A549 treated with Hydrocortisone at 1 μM for 4 hours (cell line): Measurements from ENCODE around the gene NHERF2. TPM values are rescaled to one million over a fixed set of nuclear protein-coding genes. Genes with fewer than 3 reads are reported as not detected.

ENCODE experiments used
- total RNA-seq: library from RNA; stranded (reverse); fragments of 200-300 nt; extraction: Qiagen RNA extraction; gene quantifications from 5 replicates; pipeline ENCODE4 v1.2.3, GENCODE V29; 2022

Gene NHERF2
- 49.8 to 63.3 TPM (median 62.7 TPM) in 5 replicates for total RNA-seq

GRCh38 chr16:2026461-2027023 lies at the start of gene NHERF2:
NHERF2 (plus strand) TSS chr16:2026902; CDS start chr16:2027006, 104 bp downstream.

GRCh38 chr16:1981398-1981836 lies 45.3 kb upstream of the NHERF2 start, which contains the start of gene NOXO1:
NOXO1 (minus strand) TSS chr16:1981469; CDS start chr16:1981179, 290 bp downstream.

GRCh38 chr16:1983544-1984346 lies 43.0 kb upstream of the NHERF2 start, which contains the start of gene GFER:
GFER (plus strand) TSS chr16:1984193; CDS start chr16:1984219, 26 bp downstream.

GRCh38 chr16:1989209-1990100 lies 37.2 kb upstream of the NHERF2 start, which contains the start of gene SYNGR3:
SYNGR3 (plus strand) TSS chr16:1989970; CDS start chr16:1990103, 133 bp downstream.

GRCh38 chr16:2009791-2010510 lies 16.8 kb upstream of the NHERF2 start, which contains the start of gene ZNF598:
ZNF598 (minus strand) TSS chr16:2009821.

GRCh38 chr16:2019518-2019920 lies 7.2 kb upstream of the NHERF2 start, which contains the start of gene NPW:
NPW (plus strand) TSS chr16:2019785.

GRCh38 chr16:2047330-2048115 lies 20.8 kb downstream of the NHERF2 start, which contains the start of the genes NTHL1 and TSC2:
NTHL1 (minus strand) TSS chr16:2047834; CDS start chr16:2047823, 11 bp downstream.
TSC2 (plus strand) TSS chr16:2047985; CDS start chr16:2048616, 631 bp downstream.

Other genes with a start within 250 kb of the NHERF2 start
- gene SPSB3, start 244.3 kb upstream of the NHERF2 start, total RNA-seq = 17.7 to 28.2 TPM (median 24.7 TPM) in 5 replicates
- gene NUBP2, start 243.9 kb upstream of the NHERF2 start, total RNA-seq = 57.8 to 83.0 TPM (median 82.4 TPM) in 5 replicates
- gene IGFALS, start 233.2 kb upstream of the NHERF2 start, total RNA-seq = 0.06 to 0.21 TPM (median 0.10 TPM) in 4 of 5 replicates, not detected in the other
- 60.7 to 69.0 TPM (median 64.0 TPM) in 5 replicates for gene HAGH, start 200.1 kb upstream of the NHERF2 start, total RNA-seq
- gene FAHD1, start 199.7 kb upstream of the NHERF2 start, total RNA-seq = 45.5 to 52.7 TPM (median 47.8 TPM) in 5 replicates
- gene MEIOB, start 154.7 kb upstream of the NHERF2 start, total RNA-seq = 1.1 to 1.6 TPM (median 1.3 TPM) in 5 replicates
- 0.83 to 2.1 TPM (median 1.8 TPM) in 5 replicates for gene HS3ST6, start 108.5 kb upstream of the NHERF2 start, total RNA-seq
- gene MSRB1, start 83.7 kb upstream of the NHERF2 start, total RNA-seq = 33.7 to 43.6 TPM (median 40.0 TPM) in 5 replicates
- gene RPL3L, start 72.2 kb upstream of the NHERF2 start, total RNA-seq = 0.10 TPM in 1 of 5 replicates, not detected in the others
- 245 to 283 TPM (median 249 TPM) in 5 replicates for gene NDUFB10, start 67.4 kb upstream of the NHERF2 start, total RNA-seq
- 3,439 to 5,329 TPM (median 5,152 TPM) in 5 replicates for gene RPS2, start 62.1 kb upstream of the NHERF2 start, total RNA-seq
- 0.14 TPM in 1 of 5 replicates, not detected in the others for gene RNF151, start 60.0 kb upstream of the NHERF2 start, total RNA-seq
- 32.4 to 40.8 TPM (median 37.5 TPM) in 5 replicates for gene TBL3, start 54.8 kb upstream of the NHERF2 start, total RNA-seq
- 0.17 to 0.29 TPM (median 0.20 TPM) in 5 replicates for gene NOXO1, start 45.4 kb upstream of the NHERF2 start, total RNA-seq
- gene GFER, start 42.7 kb upstream of the NHERF2 start, total RNA-seq = 25.6 to 46.4 TPM (median 39.9 TPM) in 5 replicates
- 5.7 to 8.9 TPM (median 7.9 TPM) in 5 replicates for gene SYNGR3, start 36.9 kb upstream of the NHERF2 start, total RNA-seq
- 53.2 to 59.8 TPM (median 55.6 TPM) in 5 replicates for gene ZNF598, start 17.1 kb upstream of the NHERF2 start, total RNA-seq
- gene NPW, start 7.1 kb upstream of the NHERF2 start, total RNA-seq = 0.40 to 1.3 TPM (median 0.85 TPM) in 5 replicates
- 37.0 to 48.3 TPM (median 45.0 TPM) in 5 replicates for gene NTHL1, start 20.9 kb downstream of the NHERF2 start, total RNA-seq
- gene TSC2, start 21.1 kb downstream of the NHERF2 start, total RNA-seq = 33.2 to 41.6 TPM (median 39.4 TPM) in 5 replicates
- 42.8 to 51.1 TPM (median 46.6 TPM) in 5 replicates for gene PKD1, start 109.0 kb downstream of the NHERF2 start, total RNA-seq
- gene RAB26, start 121.7 kb downstream of the NHERF2 start, total RNA-seq = 2.5 to 4.5 TPM (median 3.5 TPM) in 5 replicates
- 43.6 to 52.2 TPM (median 48.9 TPM) in 5 replicates for gene TRAF7, start 128.9 kb downstream of the NHERF2 start, total RNA-seq
- 0.36 to 1.3 TPM (median 0.64 TPM) in 5 replicates for gene CASKIN1, start 169.7 kb downstream of the NHERF2 start, total RNA-seq
- 40.9 to 53.8 TPM (median 47.3 TPM) in 5 replicates for gene MLST8, start 178.6 kb downstream of the NHERF2 start, total RNA-seq
- 3.7 to 4.9 TPM (median 4.6 TPM) in 5 replicates for gene BRICD5, start 184.0 kb downstream of the NHERF2 start, total RNA-seq
- 14.8 to 33.1 TPM (median 32.4 TPM) in 5 replicates for gene PGP, start 187.9 kb downstream of the NHERF2 start, total RNA-seq
- 19.8 to 26.0 TPM (median 22.9 TPM) in 5 replicates for gene E4F1, start 196.7 kb downstream of the NHERF2 start, total RNA-seq
- gene DNASE1L2, start 209.5 kb downstream of the NHERF2 start, total RNA-seq = 0.48 to 1.4 TPM (median 1.2 TPM) in 5 replicates
- 48.0 to 92.1 TPM (median 87.9 TPM) in 5 replicates for gene ECI1, start 224.7 kb downstream of the NHERF2 start, total RNA-seq
- 251 to 287 TPM (median 263 TPM) in 5 replicates for gene RNPS1, start 241.2 kb downstream of the NHERF2 start, total RNA-seq